Dendritic cell treated with granulocyte-macrophage colony-stimulating factor and Interleukin-4, amounts not matched to agents 40 ng/mL and 50 ng/mL, for 4 days (primary cell): ENCODE data around the gene ZNF785.
"Not testable (repeated sequence)": the region's sequence is repeated elsewhere in the genome, so short reads cannot be mapped to it uniquely, and the experiment has no call there.

Source experiments
- H3K27ac Mint-ChIP-seq: one replicate; pipeline ENCODE4 v1.8.0; 2022; ENCODE audit warnings: mild to moderate bottlenecking, mixed read lengths
- H3K27me3 Mint-ChIP-seq: one replicate; pipeline ENCODE4 v1.8.0; 2022; ENCODE audit warnings: mild to moderate bottlenecking, mixed read lengths
- H3K36me3 Mint-ChIP-seq: one replicate; pipeline ENCODE4 v1.8.0; 2022; ENCODE audit warnings: low read depth, mixed read lengths
- H3K4me1 Mint-ChIP-seq: one replicate; pipeline ENCODE4 v1.8.0; 2022; ENCODE audit warnings: low read depth, mixed read lengths
- H3K4me3 Mint-ChIP-seq: one replicate; pipeline ENCODE4 v1.8.0; 2022; ENCODE audit warnings: mild to moderate bottlenecking, moderate library complexity, mixed read lengths
- H3K9me3 Mint-ChIP-seq: one replicate; pipeline ENCODE4 v1.8.0; 2022; ENCODE audit warnings: mixed read lengths
- intact Hi-C: fragments of 100-400 bp; cut with micrococcal nuclease; formaldehyde crosslinking; loops from one replicate; pipeline ENCODE4 v1.15.0; 2022

The ZNF785 gene

GRCh38 chr16:30589582-30589981 lies 4.1 kb upstream of the ZNF785 start:
- intact Hi-C loops, H3K27ac Mint-ChIP-seq, H3K27me3 Mint-ChIP-seq: not testable (repeated sequence)

GRCh38 chr16:30588651-30589050 lies 3.2 kb upstream of the ZNF785 start:
- Mint-ChIP-seq H3K36me3 (peaks cover 18% of the 10 kb centered on the region), H3K4me1 (peaks cover 12% of the 10 kb centered on the region), H3K4me3 (no peak overlapping the region), H3K9me3 (no peaks in the 10 kb centered on the region), H3K27me3 (no peaks in the 10 kb centered on the region), H3K27ac (no peak overlapping the region)
- intact Hi-C loops: no loop called here

More at GRCh38 chr16:30589582-30589981, 4.1 kb upstream of the ZNF785 start:
- not testable (repeated sequence) for H3K9me3 Mint-ChIP-seq, H3K4me3 Mint-ChIP-seq
- H3K4me1 Mint-ChIP-seq: peaks cover 12% of the 10 kb centered on the region
- peaks cover 20% of the 10 kb centered on the region for H3K36me3 Mint-ChIP-seq

- Mint-ChIP-seq H3K27ac (peak overlapping the region; percentile 85), H3K36me3 (peaks cover 43% of the 10 kb centered on the region), H3K4me3 (peak overlapping the region; percentile 92), H3K4me1 (peaks cover 32% of the 10 kb centered on the region), H3K27me3 (no peaks in the 10 kb centered on the region), H3K9me3 (no peaks in the 10 kb centered on the region)
- intact Hi-C loops: loop anchor here (1.0 kb wide), 2 partner anchors 13 to 59 kb away; partner anchors contain the start of gene ZNF768
Observed at GRCh38 chr16:30585022-30585399, 486 bp downstream of the ZNF785 start.

GRCh38 chr16:30582611-30583340 lies 2.7 kb downstream of the ZNF785 start:
- Mint-ChIP-seq H3K27ac (peak overlapping the region; percentile 20), H3K36me3 (peaks cover 58% of the 10 kb centered on the region), H3K4me1 (peaks cover 32% of the 10 kb centered on the region), H3K9me3 (no peaks in the 10 kb centered on the region), H3K4me3 (no peak overlapping the region), H3K27me3 (no peaks in the 10 kb centered on the region)
- intact Hi-C loops: no loop called here

- no peak overlapping the region for H3K27ac Mint-ChIP-seq
- no peaks in the 10 kb centered on the region for H3K9me3 Mint-ChIP-seq
- H3K4me1 Mint-ChIP-seq: peaks cover 38% of the 10 kb centered on the region
- H3K36me3 Mint-ChIP-seq: peaks cover 63% of the 10 kb centered on the region
- no peaks in the 10 kb centered on the region for H3K27me3 Mint-ChIP-seq
- intact Hi-C loops: no loop called here
- no peak overlapping the region for H3K4me3 Mint-ChIP-seq
Observed at GRCh38 chr16:30581457-30581856, 4.0 kb downstream of the ZNF785 start.

- Mint-ChIP-seq H3K4me3 (no peak overlapping the region), H3K4me1 (peaks cover 50% of the 10 kb centered on the region), H3K36me3 (peaks cover 24% of the 10 kb centered on the region), H3K27ac (no peak overlapping the region), H3K9me3 (no peaks in the 10 kb centered on the region), H3K27me3 (no peaks in the 10 kb centered on the region)
- intact Hi-C loops: loop anchor here (5.0 kb wide), 1 partner anchor 47 kb away; the partner anchor contains the start of gene ZNF768
Observed at GRCh38 chr16:30574678-30575077, 10.8 kb downstream of the ZNF785 start.

GRCh38 chr16:30571445-30572322 lies 13.8 kb downstream of the ZNF785 start, which contains the start of gene ZNF688:
Gene ZNF688 (minus strand): TSS chr16:30571714. CDS start chr16:30571629, 85 bp downstream.
- Mint-ChIP-seq H3K4me3 (peak within 1 kb of the TSS; percentile 88), H3K27ac (peak within 1 kb of the TSS; percentile 93), H3K36me3 (no peaks in the 10 kb centered on the region), H3K4me1 (peaks cover 66% of the 10 kb centered on the region), H3K9me3 (no peaks in the 10 kb centered on the region), H3K27me3 (peaks cover under 1% of the 10 kb centered on the region)
- intact Hi-C loops: loop anchor here (1.0 to 5.0 kb wide), 2 partner anchors 14 to 44 kb away; partner anchors contain the start of genes ZNF768 and ZNF785

- H3K27ac Mint-ChIP-seq: peak overlapping the region; percentile 93
- H3K4me1 Mint-ChIP-seq: peaks cover 61% of the 10 kb centered on the region
- H3K36me3 Mint-ChIP-seq: no peaks in the 10 kb centered on the region
- peaks cover 6% of the 10 kb centered on the region for H3K27me3 Mint-ChIP-seq
- H3K9me3 Mint-ChIP-seq: no peaks in the 10 kb centered on the region
- H3K4me3 Mint-ChIP-seq: peak overlapping the region; percentile 88
- intact Hi-C loops: loop anchor here (5.0 kb wide), 1 partner anchor 44 kb away; the partner anchor contains the start of gene ZNF768
Observed at GRCh38 chr16:30570636-30571444, 14.7 kb downstream of the ZNF785 start.

- Mint-ChIP-seq H3K36me3 (no peaks in the 10 kb centered on the region), H3K27me3 (peaks cover 8% of the 10 kb centered on the region), H3K9me3 (no peaks in the 10 kb centered on the region), H3K4me3 (no peak overlapping the region), H3K27ac (no peak overlapping the region), H3K4me1 (peaks cover 53% of the 10 kb centered on the region)
- intact Hi-C loops: loop anchor here (5.0 kb wide), 1 partner anchor 43 kb away; the partner anchor contains the start of gene ZNF768
Observed at GRCh38 chr16:30569746-30570635, 15.5 kb downstream of the ZNF785 start.

- peaks cover 49% of the 10 kb centered on the region for H3K4me1 Mint-ChIP-seq
- no peak overlapping the region for H3K4me3 Mint-ChIP-seq
- no peaks in the 10 kb centered on the region for H3K36me3 Mint-ChIP-seq
- H3K9me3 Mint-ChIP-seq: no peaks in the 10 kb centered on the region
- intact Hi-C loops: no loop called here
- H3K27me3 Mint-ChIP-seq: peaks cover 8% of the 10 kb centered on the region
- H3K27ac Mint-ChIP-seq: no peak overlapping the region
Observed at GRCh38 chr16:30569281-30569680, 16.2 kb downstream of the ZNF785 start.

- Mint-ChIP-seq H3K27ac (peak overlapping the region; percentile 43), H3K36me3 (no peaks in the 10 kb centered on the region), H3K27me3 (peaks cover 8% of the 10 kb centered on the region), H3K4me3 (no peak overlapping the region), H3K4me1 (peaks cover 52% of the 10 kb centered on the region), H3K9me3 (no peaks in the 10 kb centered on the region)
- intact Hi-C loops: no loop called here
Observed at GRCh38 chr16:30567991-30568638, 17.4 kb downstream of the ZNF785 start.
